HepG2 (cell line): Measurements from ENCODE around the gene GNG7. TPM values are rescaled to one million over a fixed set of nuclear protein-coding genes. Genes with fewer than 3 reads are reported as not detected.
A peak's percentile ranks its signal among the peaks of the same experiment; 100 is the strongest.

Experiments used
- ATAC-seq: fragments of 200-7000 bp; cut with Tn5 transposase; 3 replicates; pipeline ENCODE4 v1.9.1; 2020; ENCODE audit warnings: mild to moderate bottlenecking, moderate library complexity
- BruUV-seq: library from RNA; stranded (reverse); fragments of 400-500 nt; replicated peaks from 2 replicates; lab custom pipeline; 2021; lab: Mats Ljungman, UMichigan
- CTCF ChIA-PET: fragments of 300-600 bp; formaldehyde crosslinking; extraction: SDS; loops from one replicate; lab custom pipeline; 2021; ENCODE audit warnings: low total read pairs, inconsistent platforms, low intra/inter-chr PET ratio; lab: Yijun Ruan, JAX
- POLR2A ChIA-PET: fragments of 350-600 bp; sonication (Branson Sonifier 250); formaldehyde crosslinking; loops from one replicate; lab custom pipeline; 2020; ENCODE audit warnings: antibody characterized with exemption, inconsistent platforms; lab: Yijun Ruan, JAX
- DNase-seq: peaks from one replicate; pipeline ENCODE4 v3.0.0-alpha.2; 2015; ENCODE audit warnings: low spot score
- FAIRE-seq: peaks from 3 replicates; lab custom pipeline; 2011; peaks lifted over from hg19 to GRCh38; lab: Jason Lieb, UNC
- H2AFZ ChIP-seq: one replicate; pipeline ENCODE4 v1.6.1; 2011; ENCODE audit warnings: low read length, inconsistent platforms
- H3K27ac ChIP-seq: fragments of 300-600 bp; 3 replicates; pipeline ENCODE4 v1.8.0; 2011; ENCODE audit warnings: mixed run types, mild to moderate bottlenecking, mixed read lengths, low read length, inconsistent platforms; ENCODE audit not compliant: insufficient read depth; ENCODE audit errors: extremely low read length
- H3K27me3 ChIP-seq, 2 experiments: fragments of 200-600 bp in 1 of 2; 2 replicates in 1 of 2; 3 replicates in 1 of 2; pipeline versions ENCODE4 v1.6.0 to v1.8.0; 2011; ENCODE audit warnings: low read length in 2 of 2, mild to moderate bottlenecking in 2 of 2, moderate library complexity in 2 of 2, inconsistent platforms in 1 of 2; ENCODE audit not compliant: insufficient read depth in 2 of 2, control insufficient read depth in 1 of 2
- H3K36me3 ChIP-seq, 2 experiments: fragments of 200-600 bp in 1 of 2; replicated peaks in 1 of 2; 2 replicates in 1 of 2; 3 replicates in 1 of 2; pipeline versions ENCODE4 v1.5.1 to v1.8.0; 2011; ENCODE audit warnings: low read length in 2 of 2, inconsistent platforms in 1 of 2; ENCODE audit not compliant: insufficient read depth in 2 of 2, control insufficient read depth in 1 of 2
- H3K4me1 ChIP-seq: 2 replicates; pipeline ENCODE4 v1.5.1; 2012; ENCODE audit warnings: low read length, inconsistent platforms; ENCODE audit not compliant: insufficient read depth
- H3K4me2 ChIP-seq: 2 replicates; pipeline ENCODE4 v1.6.0; 2011; ENCODE audit warnings: low read depth, low read length, inconsistent platforms
- H3K4me3 ChIP-seq, 3 experiments: fragments of 200-600 bp in 1 of 3; sonication (generic), shearing (Covaris generic) in 1 of 3; replicated peaks in 1 of 3; 2 replicates each; pipeline ENCODE4 v1.5.1; 2011 to 2016; ENCODE audit warnings: low read length in 3 of 3, inconsistent platforms in 2 of 3, low read depth in 2 of 3, mild to moderate bottlenecking in 2 of 3, control low read depth in 1 of 3, mixed read lengths in 1 of 3; ENCODE audit not compliant: insufficient read depth in 1 of 3
- H3K79me2 ChIP-seq: one replicate; pipeline ENCODE4 v1.6.1; 2011; ENCODE audit warnings: low read length, inconsistent platforms; ENCODE audit not compliant: insufficient read depth
- H3K9ac ChIP-seq: 2 replicates; pipeline ENCODE4 v1.6.0; 2011; ENCODE audit warnings: mild to moderate bottlenecking, low read depth, low read length, inconsistent platforms; ENCODE audit not compliant: insufficient read depth
- H3K9me3 ChIP-seq: 2 replicates; pipeline ENCODE4 v1.5.1; 2012; ENCODE audit warnings: mild to moderate bottlenecking, low read length
- H4K20me1 ChIP-seq: 2 replicates; pipeline ENCODE4 v1.6.0; 2011; ENCODE audit warnings: inconsistent platforms, mild to moderate bottlenecking, low read length, moderate library complexity; ENCODE audit not compliant: insufficient read depth
- CAMTA2 ChIP-seq: sonication (generic); formaldehyde crosslinking; IDR thresholded peaks from 2 replicates; pipeline ENCODE4 v1.4.0; 2020; ENCODE audit warnings: mild to moderate bottlenecking, missing genetic modification reagents, borderline replicate concordance
- MAFG ChIP-seq: sonication (generic); formaldehyde crosslinking; IDR thresholded peaks from 2 replicates; pipeline ENCODE4 v1.5.1; 2020; ENCODE audit warnings: mild to moderate bottlenecking, missing genetic modification reagents
- NFYC ChIP-seq: IDR thresholded peaks from 2 replicates; pipeline ENCODE4 v1.6.1; 2016; ENCODE audit warnings: missing genetic modification reagents, missing compliant biosample characterization
- PAXIP1 ChIP-seq: sonication (generic); formaldehyde crosslinking; conservative IDR thresholded peaks from 2 replicates; pipeline ENCODE4 v1.4.0; 2020; ENCODE audit warnings: mild to moderate bottlenecking, missing genetic modification reagents, moderate library complexity
- PHF20 ChIP-seq: sonication (generic); formaldehyde crosslinking; IDR thresholded peaks from 2 replicates; pipeline ENCODE4 v1.5.0; 2020; ENCODE audit warnings: mild to moderate bottlenecking, missing genetic modification reagents
- SMAD3 ChIP-seq: sonication (generic); formaldehyde crosslinking; IDR thresholded peaks from 2 replicates; pipeline ENCODE4 v1.4.0; 2020; ENCODE audit warnings: missing genetic modification reagents
- XRCC5 ChIP-seq: fragments of 200-400 bp; formaldehyde crosslinking; optimal IDR thresholded peaks from 2 replicates; pipeline ENCODE3; 2017; ENCODE audit warnings: mild to moderate bottlenecking, low read length
- ZKSCAN8 ChIP-seq: IDR thresholded peaks from 2 replicates; pipeline ENCODE4 v1.6.1; 2016; ENCODE audit warnings: borderline replicate concordance, missing genetic modification reagents, missing compliant biosample characterization
- ZNF101 ChIP-seq: sonication (generic); formaldehyde crosslinking; IDR thresholded peaks from 2 replicates; pipeline ENCODE4 v1.4.0; 2020; ENCODE audit warnings: mild to moderate bottlenecking, low read depth, missing genetic modification reagents, borderline replicate concordance
- ZNF282 ChIP-seq: fragments of 450-650 bp; IDR thresholded peaks from 2 replicates; pipeline ENCODE4 v1.6.1; 2018; ENCODE audit not compliant: partially characterized antibody
- ZNF547 ChIP-seq: sonication (generic); formaldehyde crosslinking; IDR thresholded peaks from 2 replicates; pipeline ENCODE4 v1.5.1; 2020; ENCODE audit warnings: mild to moderate bottlenecking, missing genetic modification reagents
- ZNF589 ChIP-seq: sonication (generic); formaldehyde crosslinking; conservative IDR thresholded peaks from 2 replicates; pipeline ENCODE4 v1.8.0; 2022; ENCODE audit warnings: mild to moderate bottlenecking, moderate library complexity, missing genetic modification reagents
- ZNF639 ChIP-seq: conservative IDR thresholded peaks from 2 replicates; pipeline ENCODE4 v1.6.1; 2018; ENCODE audit warnings: missing genetic modification reagents
- ZNF672 ChIP-seq: sonication (generic); formaldehyde crosslinking; IDR thresholded peaks from 2 replicates; pipeline ENCODE4 v1.8.1; 2022; ENCODE audit warnings: missing genetic modification reagents
- WGBS: methylation state at CpG from one replicate; pipeline ENCODE4 v1.1.6; 2017; ENCODE audit warnings: low lambda C conversion rate; 5-methylcytosine and 5-hydroxymethylcytosine counted together
- in situ Hi-C: cut with HindIII; loops from 2 replicates; pipeline ENCODE4 v1.10.0; 2017; ENCODE audit warnings: low pct_unique_long_range_greater_than_20kb; ENCODE audit not compliant: extremely low pct_ligation_motif_present
- intact Hi-C: fragments of 100-400 bp; cut with micrococcal nuclease; formaldehyde crosslinking; loops from one replicate; pipeline ENCODE4 v1.10.0; 2022; ENCODE audit not compliant: unreplicated experiment
- polyA plus RNA-seq, 8 experiments: library from polyadenylated mRNA; depleted of rRNA in 3 of 8; stranded (reverse) in 7 of 8; unstranded in 1 of 8; fragments of >200 nt; fragmentation: Illumina TruSeq in 4 of 8; extraction: Trizol in 4 of 8; gene quantifications; 2 replicates each; pipeline versions ENCODE4 v1.2.1 to v1.2.3, GENCODE V29; 2011 to 2016; ENCODE audit warnings: low read depth in 4 of 8, missing spikeins in 1 of 8, mixed read lengths in 1 of 8; ENCODE audit not compliant: insufficient read depth in 1 of 8
- total RNA-seq, 5 experiments: library from RNA; depleted of rRNA; stranded (reverse); fragments of >200 nt; fragmentation: Illumina TruSeq; extraction: Trizol; gene quantifications; 2 replicates each; pipeline ENCODE4 v1.2.3, GENCODE V29; 2016; ENCODE audit warnings: low read depth in 1 of 5
- TF ChIP-seq, protein P1 (sequence below): sonication (generic); formaldehyde crosslinking; IDR thresholded peaks from 2 replicates; pipeline ENCODE4 v1.4.0; 2020; ENCODE audit warnings: low read depth, mild to moderate bottlenecking, missing genetic modification reagents
- TF ChIP-seq, protein P2 (sequence below): sonication (generic); formaldehyde crosslinking; conservative IDR thresholded peaks from 2 replicates; pipeline ENCODE4 v1.4.0; 2020; ENCODE audit warnings: missing genetic modification reagents

The GNG7 gene
- total and polyA plus RNA-seq, 2 of the 13 experiments (the other 11 are each of a cell fraction or from before 2014, with no cell fraction given) = 1.4 to 3.3 TPM

GRCh38 chr19:2494447-2495129 is 207.9 kb downstream of the GNG7 start:
- ATAC-seq = peak; percentile 50
- intact Hi-C loops = loop anchor here (2.0 kb wide), 1 partner anchor 52 kb away; no protein-coding TSS in a partner anchor
- WGBS = 10% methylated on average over 18 of the region's 72 CpGs
- TF ChIP-seq, protein P1, sequence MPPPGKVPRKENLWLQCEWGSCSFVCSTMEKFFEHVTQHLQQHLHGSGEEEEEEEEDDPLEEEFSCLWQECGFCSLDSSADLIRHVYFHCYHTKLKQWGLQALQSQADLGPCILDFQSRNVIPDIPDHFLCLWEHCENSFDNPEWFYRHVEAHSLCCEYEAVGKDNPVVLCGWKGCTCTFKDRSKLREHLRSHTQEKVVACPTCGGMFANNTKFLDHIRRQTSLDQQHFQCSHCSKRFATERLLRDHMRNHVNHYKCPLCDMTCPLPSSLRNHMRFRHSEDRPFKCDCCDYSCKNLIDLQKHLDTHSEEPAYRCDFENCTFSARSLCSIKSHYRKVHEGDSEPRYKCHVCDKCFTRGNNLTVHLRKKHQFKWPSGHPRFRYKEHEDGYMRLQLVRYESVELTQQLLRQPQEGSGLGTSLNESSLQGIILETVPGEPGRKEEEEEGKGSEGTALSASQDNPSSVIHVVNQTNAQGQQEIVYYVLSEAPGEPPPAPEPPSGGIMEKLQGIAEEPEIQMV (CRISPR knock-in tag) = no peak
- TF ChIP-seq XRCC5 (no peak), PHF20 (CRISPR knock-in tag) (no peak), ZNF639 (CRISPR knock-in tag) (no peak), ZNF282 (no peak), MAFG (CRISPR knock-in tag) (no peak), ZNF672 (CRISPR knock-in tag) (peak; percentile 22; the same call in 1 of the 2 replicates), SMAD3 (no peak), ZNF101 (CRISPR knock-in tag) (no peak), NFYC (CRISPR knock-in tag) (no peak), CAMTA2 (CRISPR knock-in tag) (no peak), ZNF589 (no peak), ZNF547 (CRISPR knock-in tag) (peak; percentile 19; the same call in 1 of the 2 replicates), PAXIP1 (no peak), ZKSCAN8 (CRISPR knock-in tag) (no peak)
- TF ChIP-seq, protein P2, sequence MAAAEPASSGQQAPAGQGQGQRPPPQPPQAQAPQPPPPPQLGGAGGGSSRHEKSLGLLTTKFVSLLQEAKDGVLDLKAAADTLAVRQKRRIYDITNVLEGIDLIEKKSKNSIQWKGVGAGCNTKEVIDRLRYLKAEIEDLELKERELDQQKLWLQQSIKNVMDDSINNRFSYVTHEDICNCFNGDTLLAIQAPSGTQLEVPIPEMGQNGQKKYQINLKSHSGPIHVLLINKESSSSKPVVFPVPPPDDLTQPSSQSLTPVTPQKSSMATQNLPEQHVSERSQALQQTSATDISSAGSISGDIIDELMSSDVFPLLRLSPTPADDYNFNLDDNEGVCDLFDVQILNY (CRISPR knock-in tag) = 0 out of 2 replicates have a peak, but pooled peaks have one; percentile 17

More at GRCh38 chr19:2494447-2495129, 207.9 kb downstream of the GNG7 start:
- ChIA-PET CTCF (no interaction called here), POLR2A (interaction anchor here (8.0 kb wide), 1 partner anchor 18 kb away, joined by 65 read pairs; the partner anchor contains the start of gene GADD45B)
- FAIRE-seq (no peak), DNase-seq (no peak)
- Histone ChIP-seq H3K27ac (no peak overlapping the region), H3K36me3 (no peaks in the 10 kb centered on the region), H3K4me1 (peaks cover 55% of the 10 kb centered on the region), H3K4me2 (peak overlapping the region; percentile 93), H4K20me1 (no peaks in the 10 kb centered on the region), H2AFZ (no peak overlapping the region), H3K79me2 (no peaks in the 10 kb centered on the region), H3K9ac (peak overlapping the region; percentile 37; the same call in 1 of the 2 replicates), H3K4me3 (peak overlapping the region; percentile 55 to 80 (median 60)), H3K27me3 (peaks cover 17 to 71% of the 10 kb centered on the region in 2 experiments), H3K9me3 (no peaks in the 10 kb centered on the region)
- BruUV-seq = no TSS peak
- in situ Hi-C loops = no loop called here
